NCI-H2196 (cell line): ENCODE measurements around the gene L1TD1.
"Not testable (repeated sequence)": the region's sequence is repeated elsewhere in the genome, so short reads cannot be mapped to it uniquely, and the experiment has no call there.

Experiments used
- DNase-seq: peaks from one replicate; lab custom pipeline; 2025; ENCODE audit not compliant: unreplicated experiment; lab: John Stamatoyannopoulos, UW

The L1TD1 gene, protein sequence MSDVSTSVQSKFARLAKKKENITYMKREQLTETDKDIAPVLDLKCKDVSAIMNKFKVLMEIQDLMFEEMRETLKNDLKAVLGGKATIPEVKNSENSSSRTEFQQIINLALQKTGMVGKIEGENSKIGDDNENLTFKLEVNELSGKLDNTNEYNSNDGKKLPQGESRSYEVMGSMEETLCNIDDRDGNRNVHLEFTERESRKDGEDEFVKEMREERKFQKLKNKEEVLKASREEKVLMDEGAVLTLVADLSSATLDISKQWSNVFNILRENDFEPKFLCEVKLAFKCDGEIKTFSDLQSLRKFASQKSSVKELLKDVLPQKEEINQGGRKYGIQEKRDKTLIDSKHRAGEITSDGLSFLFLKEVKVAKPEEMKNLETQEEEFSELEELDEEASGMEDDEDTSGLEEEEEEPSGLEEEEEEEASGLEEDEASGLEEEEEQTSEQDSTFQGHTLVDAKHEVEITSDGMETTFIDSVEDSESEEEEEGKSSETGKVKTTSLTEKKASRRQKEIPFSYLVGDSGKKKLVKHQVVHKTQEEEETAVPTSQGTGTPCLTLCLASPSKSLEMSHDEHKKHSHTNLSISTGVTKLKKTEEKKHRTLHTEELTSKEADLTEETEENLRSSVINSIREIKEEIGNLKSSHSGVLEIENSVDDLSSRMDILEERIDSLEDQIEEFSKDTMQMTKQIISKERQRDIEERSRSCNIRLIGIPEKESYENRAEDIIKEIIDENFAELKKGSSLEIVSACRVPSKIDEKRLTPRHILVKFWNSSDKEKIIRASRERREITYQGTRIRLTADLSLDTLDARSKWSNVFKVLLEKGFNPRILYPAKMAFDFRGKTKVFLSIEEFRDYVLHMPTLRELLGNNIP

DNA sequence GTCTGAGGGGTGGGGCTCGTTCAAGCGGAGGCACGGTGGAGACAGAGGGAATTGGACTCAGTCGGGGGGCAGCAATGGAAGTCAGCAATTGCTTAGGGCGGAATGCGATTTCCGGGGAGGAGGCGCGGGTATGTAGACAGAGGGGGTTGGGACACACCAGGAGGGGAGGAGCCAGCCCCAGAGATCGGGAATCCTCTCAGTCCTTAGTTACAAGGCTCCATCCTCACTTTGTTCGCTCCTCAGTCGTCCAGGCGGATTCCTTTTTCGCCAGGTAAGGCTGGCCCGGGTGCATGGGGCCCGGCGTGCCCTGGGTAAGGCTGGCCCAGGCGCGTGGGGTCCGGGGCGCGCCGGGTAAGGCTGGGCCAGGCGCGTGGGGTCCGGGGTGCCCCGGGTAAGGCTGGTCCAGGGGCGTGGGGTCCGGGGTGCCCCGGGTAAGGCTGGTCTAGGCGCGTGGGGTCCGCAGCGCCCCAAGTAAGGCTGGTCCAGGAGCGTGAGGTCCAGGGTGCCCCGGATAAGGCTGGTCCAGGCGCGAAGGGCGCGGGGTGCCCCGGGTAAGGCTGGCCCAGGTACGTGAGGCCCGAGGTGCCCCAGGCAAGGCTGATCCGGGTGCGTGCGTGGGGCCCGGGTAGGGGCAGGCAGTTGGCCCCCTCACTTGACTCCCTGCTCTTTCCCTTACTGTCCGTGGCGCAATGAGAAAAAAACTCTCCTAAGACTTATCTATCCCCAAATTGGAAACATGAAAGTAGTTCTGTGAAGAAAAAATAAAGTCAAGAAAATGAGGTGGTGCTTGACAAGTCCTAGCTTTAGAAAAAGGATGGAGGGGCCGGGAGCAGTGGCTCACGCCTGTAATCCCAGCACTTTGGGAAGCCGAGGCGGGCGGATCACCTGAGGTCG, at the start of gene L1TD1:
TSS of gene L1TD1 (plus strand) at position 199 of the 894 bp plus-strand sequence. CDS start 11,780 bp downstream, outside the sequence.
- DNase-seq = no peak

DNA sequence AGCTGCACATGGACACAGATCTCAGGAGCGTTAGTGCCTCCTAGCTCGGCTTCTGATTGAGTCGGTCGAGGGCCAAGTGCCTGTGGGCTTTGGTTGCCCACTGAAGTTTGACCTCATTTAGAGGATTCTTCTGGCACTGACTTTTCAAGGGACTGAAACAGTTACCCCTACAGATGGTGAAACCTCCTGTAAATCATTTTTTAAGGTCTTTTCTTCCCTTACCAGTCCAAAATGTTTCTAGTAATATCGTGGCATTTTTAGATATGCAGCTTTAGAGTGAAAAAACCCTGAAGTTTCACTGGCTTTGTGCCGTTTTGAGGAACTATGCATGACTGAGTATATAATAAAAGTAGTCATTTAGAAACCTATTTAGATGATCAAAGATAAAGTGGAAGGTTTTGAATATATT, 34.7 kb upstream of the L1TD1 start:
- DNase-seq = no peak

DNA sequence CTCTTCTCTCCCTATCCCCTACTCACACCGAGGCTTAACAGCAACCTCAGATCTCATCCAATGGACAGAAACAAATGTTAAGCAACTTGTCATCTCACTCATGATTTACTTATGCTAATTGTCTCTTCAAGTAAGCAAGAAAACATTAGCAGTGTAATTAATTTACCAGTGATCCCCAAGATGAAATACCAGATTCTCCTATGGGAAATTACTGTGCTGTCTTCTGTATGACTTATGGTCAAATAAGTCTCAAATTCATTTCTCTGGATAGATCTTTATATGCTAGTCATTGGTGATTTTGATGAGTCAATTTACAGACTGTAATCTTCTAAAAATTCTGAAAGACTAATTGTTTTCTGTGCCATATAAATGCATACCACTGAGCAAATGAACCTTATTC, 32.9 kb upstream of the L1TD1 start:
- no peak for DNase-seq

DNA sequence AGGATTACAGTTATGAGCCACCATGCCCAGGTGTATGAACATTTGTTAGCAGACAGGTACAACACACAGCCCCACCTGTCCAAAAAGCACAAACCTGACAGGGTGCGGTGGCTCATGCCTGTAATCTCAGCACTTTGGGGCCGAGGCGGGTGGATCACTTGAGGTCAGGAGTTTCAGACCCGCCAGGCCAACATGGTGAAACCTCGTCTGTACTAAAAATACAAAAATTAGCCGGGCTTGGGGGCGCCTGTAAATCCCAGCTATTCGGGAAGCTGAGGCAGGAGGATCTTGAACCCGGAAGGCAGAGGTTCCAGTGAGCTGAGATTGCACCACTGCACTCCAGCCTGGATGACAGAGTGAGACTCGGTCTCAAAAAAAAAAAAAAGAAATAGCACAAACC, 24.3 kb upstream of the L1TD1 start:
- not testable (repeated sequence) for DNase-seq

DNA sequence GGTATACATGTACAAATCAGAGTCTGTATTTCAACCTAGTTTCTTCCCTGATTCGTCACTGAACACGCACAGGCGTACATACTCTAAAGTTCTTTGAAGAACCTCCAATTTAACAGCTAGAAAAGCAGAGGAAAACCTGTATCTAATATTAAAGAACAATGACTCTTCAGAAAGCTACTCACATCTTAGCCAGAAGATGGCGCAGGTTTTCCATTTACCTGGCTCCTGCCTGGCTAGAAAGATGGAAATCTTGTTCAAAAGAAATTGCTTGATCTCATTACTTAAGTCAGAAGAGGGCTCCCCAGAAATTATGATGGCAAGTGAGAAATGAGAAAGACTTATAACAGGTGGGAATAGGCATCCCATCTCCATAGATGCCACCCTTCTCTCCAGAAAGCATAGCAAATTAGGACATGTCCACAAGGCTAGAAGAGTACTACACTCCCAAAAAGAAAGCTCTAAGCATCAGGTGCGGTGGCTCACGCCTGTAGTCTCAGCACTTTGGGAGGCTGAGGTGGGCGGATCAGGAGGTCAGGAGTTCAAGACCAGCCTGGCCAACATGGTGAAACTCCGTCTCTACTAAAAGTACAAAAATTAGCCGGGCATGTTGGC, 19.0 kb upstream of the L1TD1 start:
- peak; percentile 68 for DNase-seq

DNA sequence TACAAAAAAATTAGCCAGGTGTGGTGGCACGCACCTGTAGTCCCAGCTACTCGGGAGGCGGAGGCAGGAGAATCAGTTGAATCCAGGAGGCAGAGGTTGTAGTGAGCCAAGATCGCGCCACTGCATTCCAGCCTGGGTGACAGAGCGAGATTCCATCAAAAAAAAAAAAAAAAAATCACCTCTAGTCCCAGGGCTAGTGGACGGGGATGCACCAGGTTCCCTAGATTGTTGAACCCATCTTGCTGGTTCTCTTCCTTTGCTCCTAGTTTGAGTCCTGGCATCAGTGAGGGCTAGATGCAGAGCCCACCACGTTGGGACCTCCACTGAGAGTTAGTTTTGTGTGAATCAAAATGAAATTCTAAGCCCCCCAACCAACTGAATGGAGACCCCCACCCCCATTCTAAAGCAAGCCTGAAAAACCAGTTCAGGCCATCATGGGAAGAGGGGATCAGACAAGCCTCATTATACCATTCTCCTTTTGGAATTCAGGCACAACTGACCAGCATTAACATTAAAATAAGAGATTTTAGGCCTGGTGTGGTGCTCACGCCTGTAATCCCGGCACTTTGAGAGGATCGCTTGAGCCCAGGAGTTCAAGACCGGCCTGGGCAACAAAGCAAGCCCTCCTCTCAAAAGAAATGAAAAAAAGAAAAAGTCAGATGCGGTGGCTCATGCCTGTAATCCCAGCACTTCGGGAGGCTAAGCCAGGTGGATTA, 17.9 kb upstream of the L1TD1 start:
- no peak for DNase-seq

DNA sequence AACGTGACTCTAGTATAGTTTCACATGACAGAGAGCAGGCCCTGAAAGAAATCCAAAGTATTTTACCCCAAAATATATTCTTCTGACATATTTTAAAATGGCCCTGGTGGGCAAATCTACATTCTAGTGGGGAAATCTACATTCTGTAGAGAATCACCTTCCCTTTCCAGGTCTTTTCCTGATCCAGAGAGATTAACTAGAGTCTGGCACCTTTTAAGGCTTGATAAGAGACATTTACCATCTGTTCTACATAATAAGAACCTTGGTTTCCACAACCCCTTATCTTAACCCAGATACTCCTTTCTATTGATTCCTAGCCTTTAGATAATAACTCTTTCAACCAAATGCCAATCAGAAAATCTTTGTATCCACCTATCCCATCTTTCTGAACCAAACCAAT, 17.0 kb upstream of the L1TD1 start:
- DNase-seq = no peak

DNA sequence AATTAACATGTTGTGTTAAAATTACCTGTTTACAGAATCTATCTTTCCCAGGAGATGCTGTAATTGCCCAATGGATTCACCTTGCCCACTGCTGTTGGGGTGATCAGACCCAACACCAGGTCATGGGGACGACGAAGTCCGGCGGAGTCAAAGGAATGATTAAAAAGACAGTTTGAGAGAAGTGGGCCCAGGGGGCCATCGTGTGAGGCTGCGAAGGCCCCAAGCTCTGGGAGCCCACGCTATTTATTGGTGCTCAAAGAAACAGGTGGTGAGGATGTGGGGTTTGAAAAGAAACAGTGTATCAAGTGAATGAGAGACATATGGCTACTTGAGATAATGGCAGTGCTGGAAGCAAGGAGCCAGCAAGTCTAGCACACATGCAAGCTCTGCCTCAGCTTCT, 16.3 kb upstream of the L1TD1 start:
- DNase-seq = no peak

DNA sequence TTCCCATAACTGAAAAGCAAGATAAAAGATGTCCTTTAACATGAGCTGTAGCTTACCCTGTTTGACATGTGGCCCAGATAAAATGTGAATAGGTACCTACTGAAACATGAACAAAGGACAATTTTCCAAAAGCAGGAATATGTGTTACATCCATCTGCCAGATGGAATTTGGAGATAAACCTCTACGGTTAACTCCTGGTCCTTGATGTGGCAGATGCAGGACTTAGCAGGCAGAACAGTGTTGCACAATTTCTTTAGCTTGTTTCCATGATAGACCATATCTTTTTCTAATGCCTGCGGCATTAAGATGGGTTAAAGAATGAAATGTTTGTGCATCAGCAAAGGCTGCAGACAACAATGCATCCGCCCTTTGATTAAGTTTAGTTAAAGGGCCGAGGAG, 14.6 kb upstream of the L1TD1 start:
- DNase-seq = not testable (repeated sequence)

DNA sequence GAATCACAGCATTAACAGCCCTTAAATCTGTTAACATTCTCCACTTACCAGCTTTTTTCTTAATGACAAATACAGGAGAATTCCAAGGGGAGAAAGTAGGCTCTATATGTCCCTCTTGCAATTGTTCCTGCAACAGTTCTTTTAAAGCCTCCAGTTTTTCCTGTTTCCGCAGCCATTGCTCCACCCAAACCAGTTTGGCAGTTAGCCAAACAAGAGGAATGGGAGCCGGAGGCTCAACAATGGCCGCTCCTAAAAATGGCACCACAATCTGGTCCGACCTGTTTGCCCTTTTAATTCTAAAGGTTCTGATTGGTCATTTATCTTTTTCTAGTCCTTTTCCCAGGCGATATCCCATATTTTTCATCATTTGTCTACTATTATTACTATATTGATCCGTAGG, 14.0 kb upstream of the L1TD1 start:
- DNase-seq = no peak

DNA sequence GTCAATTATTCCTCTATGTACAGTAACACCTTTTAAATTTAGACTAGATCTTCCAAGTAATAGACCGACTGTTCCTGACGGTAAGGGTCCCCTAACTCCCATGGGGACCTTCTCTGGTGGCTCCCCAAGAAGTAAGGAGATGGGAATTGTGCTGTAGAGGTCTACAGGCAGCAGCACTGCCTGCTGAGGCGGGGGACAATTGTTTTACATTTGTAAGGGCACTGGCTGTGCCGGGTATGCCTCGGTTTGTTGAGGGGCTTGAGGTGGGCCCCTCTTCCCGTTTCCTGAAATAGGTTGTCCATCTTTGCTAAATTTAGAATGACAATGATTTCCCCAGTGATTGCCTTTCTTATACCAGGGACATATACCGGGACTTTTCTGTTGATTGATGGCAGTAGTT, 13.1 kb upstream of the L1TD1 start:
- DNase-seq = no peak

DNA sequence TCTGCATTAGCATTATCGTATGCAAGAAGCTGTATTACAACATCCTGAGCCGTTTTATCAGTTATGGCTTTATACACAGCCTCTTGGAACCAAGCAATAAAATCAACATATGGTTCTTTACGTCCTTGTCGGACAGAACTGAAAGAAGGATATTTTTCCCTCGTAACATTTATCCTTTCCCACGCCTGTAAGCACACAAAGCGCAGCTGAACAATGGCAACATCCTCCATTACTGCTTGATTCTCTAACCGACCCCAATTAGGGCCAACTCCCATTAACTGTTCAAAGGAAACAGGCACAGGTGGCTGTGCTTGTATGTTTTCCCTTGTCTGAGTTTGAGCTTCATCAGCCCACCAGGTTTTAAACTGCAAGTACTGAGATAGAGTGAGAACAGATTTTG, 12.5 kb upstream of the L1TD1 start:
- not testable (repeated sequence) for DNase-seq

DNA sequence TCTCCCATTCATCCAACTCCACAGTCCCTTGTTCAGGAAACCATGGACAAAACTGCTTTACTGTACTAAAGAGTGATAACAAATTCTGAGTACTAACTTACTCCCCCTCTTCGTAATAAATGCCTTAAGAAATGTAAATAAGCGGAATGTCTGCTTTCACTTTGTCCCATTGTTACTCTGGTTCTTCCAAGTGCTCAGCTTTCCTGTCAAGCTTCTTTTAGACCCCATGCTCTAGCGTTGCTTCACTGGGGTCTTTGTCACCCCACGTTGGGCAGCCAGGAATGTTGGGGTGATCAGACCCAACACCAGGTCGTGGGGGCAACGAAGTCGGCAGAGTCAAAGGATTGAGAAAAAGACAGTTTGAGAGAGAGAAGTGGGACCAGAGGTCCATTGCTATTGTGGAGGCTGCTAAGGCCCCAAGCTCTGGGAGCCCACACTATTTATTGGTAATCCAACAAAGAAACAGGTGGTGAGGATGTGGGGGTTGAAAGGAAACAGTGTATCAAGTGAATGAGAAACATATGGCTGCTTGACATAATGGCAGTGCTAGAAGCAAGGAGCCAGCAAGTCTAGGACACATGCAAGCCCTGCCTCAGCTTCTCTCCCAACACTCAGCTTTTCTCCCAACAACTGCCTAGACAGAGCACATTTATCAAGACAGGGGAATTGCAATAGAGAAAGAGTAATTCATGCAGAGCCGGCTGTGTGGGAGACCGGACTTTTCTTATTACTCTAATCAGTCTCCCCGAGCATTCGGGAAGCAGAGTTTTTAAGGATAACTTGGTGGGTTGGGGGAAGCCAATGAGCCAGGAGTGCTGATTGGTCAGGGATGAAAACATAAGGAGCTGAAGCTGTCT, 11.3 kb upstream of the L1TD1 start:
- DNase-seq = not testable (repeated sequence)

DNA sequence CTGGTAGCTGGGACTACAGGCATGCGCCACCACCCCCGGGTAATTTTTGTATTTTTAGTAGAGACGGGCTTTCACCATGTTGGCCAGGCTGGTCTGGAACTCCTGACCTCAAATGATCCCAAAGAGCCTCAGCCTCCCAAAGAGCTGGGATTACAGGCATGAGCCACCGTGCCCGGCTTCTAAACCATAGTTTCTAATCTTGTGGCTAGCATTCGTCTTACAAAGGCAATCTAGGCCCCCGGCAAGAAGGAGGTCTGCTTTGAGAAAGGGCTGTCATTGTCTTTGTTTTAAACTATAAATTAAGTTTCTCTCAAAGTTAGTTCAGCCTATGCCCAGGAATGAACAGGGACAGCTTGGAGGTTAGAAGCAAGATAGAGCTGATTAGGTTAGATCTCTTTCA, 10.3 kb upstream of the L1TD1 start:
- DNase-seq = no peak

DNA sequence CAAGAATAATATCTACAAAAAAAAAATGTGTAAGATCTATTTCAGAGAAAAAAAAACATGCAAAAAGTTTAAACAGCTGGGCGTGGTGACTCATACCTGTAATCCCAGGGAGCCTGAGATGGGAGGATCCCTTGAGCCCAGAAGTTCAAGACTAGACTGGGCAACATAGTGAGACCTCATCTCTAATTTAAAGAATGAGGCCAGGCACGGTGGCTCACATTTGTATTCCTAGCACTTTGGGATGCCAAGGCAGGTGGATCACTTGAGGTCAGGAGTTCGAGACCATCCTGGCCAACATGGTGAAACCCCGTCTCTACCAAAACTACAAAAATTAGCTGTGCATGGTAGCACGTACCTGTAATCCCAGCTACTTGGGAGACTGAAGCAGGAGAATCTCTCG, 9.4 kb upstream of the L1TD1 start:
- DNase-seq = not testable (repeated sequence)

DNA sequence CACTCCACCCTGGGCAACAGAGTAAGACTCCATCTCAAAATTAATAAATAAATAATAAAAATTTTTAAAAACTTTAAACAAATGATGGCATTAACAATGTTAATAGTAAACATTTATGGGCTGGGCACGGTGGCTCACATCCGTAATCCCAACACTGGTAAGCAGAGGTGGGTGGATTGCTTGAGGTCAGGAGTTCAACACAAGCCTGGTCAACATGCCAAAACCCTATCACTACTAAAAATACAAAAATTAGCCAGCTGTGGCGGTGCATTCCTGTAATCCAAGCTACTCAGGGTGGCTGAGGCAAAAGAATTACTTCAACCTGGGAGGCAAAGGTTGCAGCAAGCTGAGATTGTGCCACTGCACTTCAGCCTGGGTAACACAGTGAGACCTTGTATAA, 9.0 kb upstream of the L1TD1 start:
- no peak for DNase-seq

DNA sequence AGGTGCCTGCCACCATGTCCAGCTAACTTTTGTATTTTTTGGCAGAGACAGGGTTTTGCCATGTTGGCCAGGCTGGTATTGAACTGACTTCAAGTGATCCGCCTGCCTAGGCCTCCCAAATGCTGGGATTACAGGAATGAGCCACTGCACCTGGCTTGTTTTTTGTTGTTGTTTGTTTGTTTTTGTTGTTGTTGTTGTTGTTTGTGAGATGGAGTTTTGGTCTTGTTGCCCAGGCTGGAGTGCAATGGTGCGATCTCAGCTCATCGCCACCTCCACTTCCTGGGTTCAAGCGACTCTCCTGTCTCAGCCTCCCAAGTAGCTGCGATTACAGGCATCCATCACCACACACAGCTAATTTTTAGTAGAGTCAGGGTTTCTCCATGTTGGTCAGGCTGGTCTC, 7.1 kb upstream of the L1TD1 start:
- DNase-seq = no peak

DNA sequence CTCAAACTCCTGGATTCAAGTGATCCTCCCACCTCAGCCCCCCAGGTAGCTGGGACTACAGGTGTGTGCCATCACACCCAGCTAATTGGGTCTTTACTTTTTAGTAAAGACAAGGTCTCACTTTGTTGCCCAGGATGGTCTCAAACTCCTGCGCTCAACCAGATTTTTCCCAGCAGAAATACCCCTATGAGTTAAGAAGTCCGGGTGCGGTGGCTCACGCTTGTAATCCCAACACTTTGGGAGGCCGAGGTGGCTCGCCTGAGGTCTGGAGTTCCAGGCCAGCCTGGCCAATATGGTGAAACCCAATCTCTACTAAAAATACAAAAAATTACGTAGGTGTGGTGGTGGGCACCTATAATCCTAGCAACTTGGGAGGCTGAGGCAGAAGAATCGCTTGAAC, 6.5 kb upstream of the L1TD1 start:
- DNase-seq = no peak

DNA sequence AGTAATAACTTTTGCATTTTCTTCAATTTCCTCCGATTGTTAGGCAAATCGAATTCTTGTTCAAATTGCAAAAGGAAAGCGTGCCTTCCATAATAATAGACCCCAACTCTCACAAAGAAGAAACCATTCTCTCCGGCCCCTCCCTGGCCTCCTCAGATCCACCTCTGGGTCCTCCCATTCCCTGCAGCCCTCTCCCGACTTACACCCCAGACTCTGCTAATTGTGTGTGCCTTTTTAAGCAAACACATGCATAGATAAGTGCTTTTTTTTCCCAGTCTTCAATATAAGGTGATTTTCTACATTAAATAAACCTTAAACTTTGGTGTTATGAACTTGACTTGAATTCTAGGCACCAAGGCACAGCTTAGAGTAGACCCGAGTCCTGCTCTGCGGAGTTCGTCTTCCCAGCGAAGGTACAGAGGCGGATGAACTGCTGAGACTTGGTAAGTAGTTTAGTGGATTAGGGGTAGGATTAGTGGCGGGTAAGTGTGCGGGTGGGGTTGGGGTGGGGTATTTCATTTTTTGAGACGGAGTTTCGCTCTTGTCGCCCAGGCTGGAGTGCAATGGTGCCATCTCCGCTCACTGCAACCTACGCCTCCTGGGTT, 1.5 kb downstream of the L1TD1 start:
- no peak for DNase-seq
